ENCODE results near the gene MTHFSD.

Gene MTHFSD

GRCh38 chr16:86502856-86503748 is 51.9 kb downstream of the MTHFSD start:
- DNase-seq (ENCODE audit: low read depth), result no peak

GRCh38 chr16:86501989-86502855 is 52.8 kb downstream of the MTHFSD start:
- no peak for DNase-seq (ENCODE audit: low read depth)

GRCh38 chr16:86500708-86501510 is 54.1 kb downstream of the MTHFSD start:
- DNase-seq (ENCODE audit: low read depth), result no peak

GRCh38 chr16:86499889-86500707 is 54.9 kb downstream of the MTHFSD start:
- DNase-seq (ENCODE audit: low read depth), result no peak

- no peak for DNase-seq (ENCODE audit: low read depth)
Observed at GRCh38 chr16:86499440-86499786, 55.6 kb downstream of the MTHFSD start.

GRCh38 chr16:86498671-86499439 is 56.2 kb downstream of the MTHFSD start:
- DNase-seq (ENCODE audit: low read depth), result no peak

GRCh38 chr16:86498155-86498670 is 56.8 kb downstream of the MTHFSD start:
- no peak for DNase-seq (ENCODE audit: low read depth)

GRCh38 chr16:86497551-86498021 is 57.4 kb downstream of the MTHFSD start:
- no peak for DNase-seq (ENCODE audit: low read depth)

- DNase-seq (ENCODE audit: low read depth), result no peak
Observed at GRCh38 chr16:86496929-86497461, 58.0 kb downstream of the MTHFSD start.

- DNase-seq (ENCODE audit: low read depth), result no peak
Observed at GRCh38 chr16:86496262-86496928, 58.6 kb downstream of the MTHFSD start.

- DNase-seq (ENCODE audit: low read depth), result no peak
Observed at GRCh38 chr16:86495756-86496261, 59.2 kb downstream of the MTHFSD start.

GRCh38 chr16:86495357-86495701 is 59.7 kb downstream of the MTHFSD start:
- DNase-seq (ENCODE audit: low read depth), result no peak

GRCh38 chr16:86494565-86495356 is 60.3 kb downstream of the MTHFSD start:
- no peak for DNase-seq (ENCODE audit: low read depth)

- DNase-seq (ENCODE audit: low read depth), result no peak
Observed at GRCh38 chr16:86494039-86494564, 60.9 kb downstream of the MTHFSD start.

- no peak for DNase-seq (ENCODE audit: low read depth)
Observed at GRCh38 chr16:86492961-86493629, 61.9 kb downstream of the MTHFSD start.

GRCh38 chr16:86492267-86492960 is 62.6 kb downstream of the MTHFSD start:
- no peak for DNase-seq (ENCODE audit: low read depth)

- no peak for DNase-seq (ENCODE audit: low read depth)
Observed at GRCh38 chr16:86491640-86492023, 63.4 kb downstream of the MTHFSD start.

Data from HS-5 (cell line).